NCI-H1417 (cell line): Measurements from ENCODE around the gene COX14.
A peak's percentile ranks its signal among the peaks of the same experiment; 100 is the strongest.
"Not testable (repeated sequence)": the region's sequence is repeated elsewhere in the genome, so short reads cannot be mapped to it uniquely, and the experiment has no call there.

ENCODE experiments used
- DNase-seq, 3 experiments: peaks; one replicate each; lab custom pipeline; 2025; lab: John Stamatoyannopoulos, UW

Gene COX14

DNA sequence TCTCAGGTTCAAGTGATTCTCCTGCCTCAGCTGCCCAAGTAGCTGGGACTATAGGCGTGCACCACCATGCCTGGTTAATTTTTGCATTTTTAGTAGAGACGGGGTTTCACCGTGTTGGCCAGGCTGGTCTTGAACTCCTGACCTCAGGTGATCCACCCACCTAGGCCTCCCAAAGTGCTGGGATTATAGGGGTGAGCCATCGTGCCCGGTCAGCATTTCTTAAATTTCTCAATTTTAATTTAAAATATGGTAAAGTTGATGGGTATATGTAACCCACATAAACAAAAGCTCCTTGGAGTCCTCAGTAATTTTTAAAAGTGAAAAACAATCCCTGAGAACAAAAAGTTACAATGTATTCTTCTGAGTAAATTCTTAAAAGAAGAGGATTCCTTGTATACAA, 42.9 kb downstream of the COX14 start:
- not testable (repeated sequence) for DNase-seq

DNA sequence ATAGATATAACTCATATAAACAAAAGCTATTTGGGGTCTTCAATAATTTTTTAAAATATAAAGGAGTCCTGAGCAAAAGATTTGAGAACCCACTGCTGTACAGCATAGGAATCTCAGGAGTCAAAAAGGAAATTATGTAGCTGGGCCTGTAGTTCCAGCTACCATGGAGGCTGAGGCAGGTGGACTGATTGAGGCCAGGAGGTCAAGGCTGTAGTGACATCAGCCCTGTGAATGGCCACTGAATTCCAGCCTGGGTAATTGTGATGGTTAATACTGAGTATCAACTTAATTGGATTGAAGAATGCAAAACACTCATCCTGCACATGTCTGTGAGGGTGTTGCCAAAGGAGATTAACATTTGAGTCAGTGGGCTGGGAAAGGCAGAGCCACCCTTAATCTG, 44.6 kb downstream of the COX14 start:
- DNase-seq = no peak

DNA sequence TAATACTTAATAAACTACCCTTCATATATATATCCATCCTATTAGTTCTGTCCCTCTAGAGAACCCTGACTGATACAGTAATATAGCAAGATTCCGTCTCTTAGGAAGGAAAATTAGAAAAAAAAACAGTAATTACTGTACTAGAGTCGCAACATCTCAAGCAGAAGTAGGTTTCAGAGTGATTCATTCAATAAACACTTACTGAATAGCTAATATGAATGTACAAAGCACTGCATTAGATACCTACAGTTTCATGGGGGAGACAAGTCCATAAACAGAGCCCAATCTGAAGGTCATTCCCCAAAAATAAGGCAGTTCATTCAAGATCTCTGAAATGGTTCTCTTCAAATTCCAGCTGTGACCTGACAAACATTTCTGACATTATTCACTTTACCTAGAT, 45.2 kb downstream of the COX14 start:
- no peak for DNase-seq

DNA sequence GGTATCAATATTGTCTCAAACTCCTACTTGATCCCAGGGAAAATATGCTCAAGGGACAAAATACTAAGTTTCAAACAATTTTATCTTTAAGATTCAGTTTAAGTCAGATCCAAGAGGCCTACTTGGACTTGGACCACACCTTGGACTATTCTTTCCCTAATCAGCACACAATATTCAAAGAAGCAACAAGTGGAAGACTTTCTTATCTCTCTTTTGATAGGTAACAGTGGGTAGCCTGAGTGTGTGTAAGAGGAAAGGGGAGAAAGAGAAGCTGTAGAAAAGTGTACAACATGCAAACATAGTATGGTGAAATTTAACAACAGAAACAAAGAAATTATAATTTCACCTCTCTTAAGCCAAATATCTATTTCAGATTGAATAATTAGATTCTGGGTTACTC, 48.6 kb downstream of the COX14 start:
- no peak for DNase-seq

DNA sequence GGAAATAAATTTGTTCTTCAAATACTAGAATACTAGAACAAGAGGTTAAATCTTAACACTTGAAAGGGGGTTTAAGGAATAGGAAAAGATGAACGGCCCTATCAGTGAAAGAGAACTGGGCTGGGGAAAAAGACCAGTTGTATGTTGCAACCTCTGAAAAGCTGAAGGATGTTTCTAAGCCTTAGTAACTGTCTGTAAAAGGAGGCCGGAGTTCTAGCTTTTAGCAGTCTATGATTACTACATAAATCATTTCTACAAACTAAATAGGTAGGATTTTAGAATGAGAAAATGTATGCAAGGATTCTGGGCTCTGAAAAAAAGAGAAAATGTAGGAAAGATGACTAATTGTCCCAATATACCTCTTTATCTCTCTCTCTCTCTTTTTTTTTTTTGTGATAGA, 50.2 kb downstream of the COX14 start:
- no peak for DNase-seq

DNA sequence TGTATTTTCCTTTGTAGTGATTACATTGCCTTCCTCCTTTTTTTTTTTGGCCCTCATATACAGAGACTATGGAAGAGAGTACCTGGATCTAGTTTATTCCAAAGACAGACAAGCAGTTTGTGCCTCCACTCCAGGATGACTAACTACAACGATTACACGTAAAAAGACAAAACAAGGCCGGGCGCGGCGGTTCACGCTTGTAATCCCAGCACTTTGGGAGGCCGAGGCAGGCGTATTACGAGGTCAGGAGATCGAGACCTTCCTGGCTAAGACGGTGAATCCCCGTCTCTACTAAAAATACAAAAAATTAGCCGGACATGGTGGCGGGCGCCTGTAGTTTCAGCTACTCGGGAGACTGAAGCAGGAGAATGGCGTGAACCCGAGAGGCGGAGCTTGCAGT, 52.9 kb downstream of the COX14 start:
- no peak for DNase-seq

DNA sequence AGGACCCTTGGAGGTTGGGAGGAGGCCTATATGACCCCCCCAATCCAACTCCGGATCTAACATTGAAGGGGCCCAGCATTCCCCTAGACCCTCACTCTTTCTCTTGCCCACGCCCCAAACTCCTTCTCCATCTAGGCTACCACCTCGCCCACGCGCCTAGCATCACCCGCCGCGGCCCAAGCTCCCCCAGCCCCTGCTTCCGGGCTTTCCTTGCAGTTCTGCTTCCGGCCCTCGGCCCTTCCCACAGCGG, 54.7 kb downstream of the COX14 start:
- no peak for DNase-seq

DNA sequence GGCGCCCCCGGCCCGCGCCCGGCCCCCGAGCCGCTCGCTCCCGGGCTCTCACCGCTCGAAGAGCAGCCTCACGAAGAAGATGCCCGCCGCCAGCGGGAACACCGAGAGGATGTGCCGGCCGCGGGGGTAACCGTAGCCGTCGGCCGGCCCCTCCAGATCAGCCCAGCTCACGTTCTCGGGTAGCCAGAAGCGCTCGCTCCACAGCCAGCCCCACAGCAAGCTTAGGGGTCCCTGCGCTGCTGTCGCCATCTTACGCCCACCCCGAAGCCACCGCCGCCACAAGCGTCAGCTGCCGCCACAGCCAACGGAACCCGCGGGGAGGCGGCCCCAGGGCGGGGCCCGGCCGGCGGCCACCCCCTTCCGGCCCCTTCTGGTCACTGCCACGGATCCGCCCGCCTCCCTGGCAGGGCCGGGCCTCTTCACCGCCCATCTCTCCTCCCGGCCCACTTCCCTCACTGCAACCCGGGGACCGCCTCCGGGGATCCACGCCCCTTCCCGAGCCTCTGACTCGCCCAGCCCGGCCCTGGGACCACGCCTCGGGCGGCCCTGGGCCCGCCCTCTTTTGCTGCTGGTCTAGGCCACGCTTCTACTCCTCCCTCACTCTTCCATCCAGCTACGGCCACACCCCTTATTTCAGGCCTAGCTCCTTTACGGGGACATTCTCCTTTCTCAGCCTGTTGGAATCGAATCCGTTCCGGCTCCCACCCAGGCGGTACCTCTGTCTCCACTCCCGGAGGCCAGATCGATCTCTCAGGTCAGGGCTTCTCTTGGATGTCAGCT, 55.2 kb downstream of the COX14 start, which contains the start of gene CERS5:
Gene CERS5, minus strand, starts transcription at position 321 of the 780 bp plus-strand sequence. Its CDS starts 72 bp downstream, at position 249.
- DNase-seq = peak; percentile 98 to 100 (median 99)
